Prostate gland (tissue), 2 donors: ENCODE measurements around the gene PTPN13. TPM values are rescaled to one million over a fixed set of nuclear protein-coding genes. Genes with fewer than 3 reads are reported as not detected.

Experiments
- DNase-seq: peaks from one replicate; pipeline ENCODE4 v3.0.0-alpha.2; 2019; ENCODE audit warnings: low spot score
- H3K27ac ChIP-seq, 2 donors: fragments of 200-600 bp; sonication (generic); 2 replicates each; pipeline ENCODE4 v1.5.1; 2017 to 2019
- H3K27me3 ChIP-seq: fragments of 200-600 bp; sonication (generic); replicated peaks from 2 replicates; pipeline ENCODE4 v1.5.1; 2019; ENCODE audit not compliant: insufficient read depth
- H3K36me3 ChIP-seq, 2 donors: fragments of 200-600 bp; sonication (generic); 1 replicate in 1 of 2; 2 replicates in 1 of 2; pipeline versions ENCODE4 v1.5.1 to v1.8.1; 2017 to 2019
- H3K4me1 ChIP-seq: fragments of 200-600 bp; sonication (generic); replicated peaks from 2 replicates; pipeline ENCODE4 v1.5.1; 2019
- H3K4me3 ChIP-seq, 2 donors: fragments of 200-600 bp; sonication (generic); 2 replicates each; pipeline ENCODE4 v1.5.1; 2017 to 2019
- H3K9me3 ChIP-seq: fragments of 200-600 bp; sonication (generic); 2 replicates; pipeline ENCODE4 v1.5.1; 2017
- CTCF ChIP-seq, 4 experiments: fragments of 200-600 bp in 2 of 4; fragments of 450-650 bp in 2 of 4; sonication (generic) in 2 of 4; IDR thresholded peaks; 1 replicate in 3 of 4; 2 replicates in 1 of 4; pipeline ENCODE4 v1.5.1; 2016 to 2019; ENCODE audit warnings: antibody characterized with exemption in 4 of 4, mild to moderate bottlenecking in 2 of 4, moderate library complexity in 2 of 4
- POLR2A ChIP-seq: fragments of 450-650 bp; IDR thresholded peaks from one replicate; pipeline ENCODE4 v1.6.1; 2016; ENCODE audit warnings: antibody characterized with exemption, mild to moderate bottlenecking
- POLR2AphosphoS5 ChIP-seq: sonication (generic); formaldehyde crosslinking; IDR thresholded peaks from one replicate; pipeline ENCODE4 v1.6.1; 2017; ENCODE audit warnings: antibody characterized with exemption
- WGBS: methylation state at CpG from one replicate; pipeline ENCODE4 v1.1.5; 2018; 5-methylcytosine and 5-hydroxymethylcytosine counted together
- intact Hi-C: fragments of 100-400 bp; cut with DNase I; formaldehyde crosslinking; loops from one replicate; pipeline ENCODE4 v1.14.2; 2022
- total RNA-seq, 2 donors: library from RNA; depleted of rRNA; stranded (reverse); fragments of >200 nt; gene quantifications; one replicate each; pipeline ENCODE4 v1.1.0, GENCODE V29; 2016

The PTPN13 gene
- total RNA-seq, 2 donors from 2014 or later = 24.6 to 61.2 TPM

GRCh38 chr4:86831262-86832130, 237.4 kb downstream of the PTPN13 start:
- Histone ChIP-seq H3K4me1 (no peaks in the 10 kb centered on the region), H3K9me3 (no peaks in the 10 kb centered on the region), H3K36me3 (no peaks in the 10 kb centered on the region), H3K4me3 (no peak overlapping the region), H3K27ac (no peak overlapping the region), H3K27me3 (no peaks in the 10 kb centered on the region)
- intact Hi-C loops = no loop called here
- DNase-seq = no peak
- WGBS = 73% methylated on average over 5 of the region's 5 CpGs
- no peak for TF ChIP-seq CTCF (IDR thresholded peaks at IDR 0.05)
- TF ChIP-seq POLR2A = no peak
- TF ChIP-seq POLR2AphosphoS5 = no peak

GRCh38 chr4:86833615-86834014, 239.5 kb downstream of the PTPN13 start:
- Histone ChIP-seq H3K27me3 (no peaks in the 10 kb centered on the region), H3K4me3 (no peak overlapping the region), H3K9me3 (no peaks in the 10 kb centered on the region), H3K4me1 (no peaks in the 10 kb centered on the region), H3K27ac (no peak overlapping the region), H3K36me3 (no peaks in the 10 kb centered on the region)
- DNase-seq = no peak
- 96% methylated on average over 1 of the region's 1 CpG for WGBS
- TF ChIP-seq CTCF (IDR thresholded peaks at IDR 0.05) = no peak
- no peak for TF ChIP-seq POLR2AphosphoS5
- TF ChIP-seq POLR2A = no peak
- intact Hi-C loops = no loop called here

GRCh38 chr4:86834901-86835300, 240.8 kb downstream of the PTPN13 start:
- TF ChIP-seq POLR2A = no peak
- TF ChIP-seq CTCF (IDR thresholded peaks at IDR 0.05) = no peak
- TF ChIP-seq POLR2AphosphoS5 = no peak
- Histone ChIP-seq H3K36me3 (no peaks in the 10 kb centered on the region), H3K4me3 (no peak overlapping the region), H3K27ac (no peak overlapping the region), H3K27me3 (no peaks in the 10 kb centered on the region), H3K9me3 (no peaks in the 10 kb centered on the region), H3K4me1 (no peaks in the 10 kb centered on the region)
- intact Hi-C loops = no loop called here
- DNase-seq = no peak
- 83% methylated on average over 3 of the region's 3 CpGs for WGBS

- no peaks in the 10 kb centered on the region for H3K4me1 ChIP-seq
- H3K4me3 ChIP-seq = no peak overlapping the region
- H3K9me3 ChIP-seq = no peaks in the 10 kb centered on the region
- intact Hi-C loops = no loop called here
- no peaks in the 10 kb centered on the region for H3K27me3 ChIP-seq
- 89% methylated on average over 3 of the region's 3 CpGs for WGBS
- no peak for TF ChIP-seq POLR2AphosphoS5
- TF ChIP-seq POLR2A = no peak
- no peak for TF ChIP-seq CTCF (IDR thresholded peaks at IDR 0.05)
- no peak overlapping the region for H3K27ac ChIP-seq
- no peaks in the 10 kb centered on the region for H3K36me3 ChIP-seq
- DNase-seq = no peak
Observed at GRCh38 chr4:86835677-86836076, 241.6 kb downstream of the PTPN13 start.
